CD4-positive, alpha-beta T cell (primary cell): ENCODE measurements around the gene KTI12. TPM values are rescaled to one million over a fixed set of nuclear protein-coding genes. Genes with fewer than 3 reads are reported as not detected.
A peak's percentile ranks its signal among the peaks of the same experiment; 100 is the strongest.

Experiments
- ATAC-seq: fragments of 200-7000 bp; cut with Tn5 transposase; one replicate; pipeline ENCODE4 v1.10.0; 2022; ENCODE audit warnings: mild to moderate bottlenecking; ENCODE audit not compliant: poor library complexity
- CTCF ChIA-PET: fragments of 350-600 bp; sonication (Branson Sonifier 250); formaldehyde crosslinking; loops from one replicate; lab custom pipeline; 2021; ENCODE audit warnings: antibody characterized with exemption, inconsistent platforms; lab: Charles Lee
- POLR2A ChIA-PET: fragments of 350-600 bp; sonication (Branson Sonifier 250); formaldehyde crosslinking; loops from one replicate; lab custom pipeline; 2021; ENCODE audit warnings: antibody characterized with exemption, inconsistent platforms; lab: Charles Lee
- DNase-seq, 14 experiments: peaks; one replicate each; pipeline ENCODE4 v3.0.0-alpha.2; 2013 to 2020; ENCODE audit warnings: mixed read lengths in 2 of 14
- H3K27ac ChIP-seq, 2 donors: one replicate each; pipeline versions ENCODE4 v1.5.1 to v1.7.0; 2013; ENCODE audit warnings: low read length in 2 of 2, low read depth in 1 of 2, mild to moderate bottlenecking in 1 of 2
- H3K27me3 ChIP-seq, 2 experiments: 1 replicate in 1 of 2; 2 replicates in 1 of 2; pipeline versions ENCODE4 v1.6.1 to v1.7.0; 2013; ENCODE audit warnings: low read length in 2 of 2, control low read depth in 1 of 2, mild to moderate bottlenecking in 1 of 2, moderate library complexity in 1 of 2; ENCODE audit not compliant: insufficient read depth in 2 of 2, control insufficient read depth in 1 of 2
- H3K36me3 ChIP-seq: one replicate; pipeline ENCODE4 v1.6.1; 2013; ENCODE audit warnings: low read length, control low read depth; ENCODE audit not compliant: insufficient read depth
- H3K4me1 ChIP-seq: one replicate; pipeline ENCODE4 v1.6.1; 2013; ENCODE audit warnings: low read length, control low read depth; ENCODE audit not compliant: insufficient read depth
- H3K4me3 ChIP-seq: one replicate; pipeline ENCODE4 v1.5.1; 2013; ENCODE audit warnings: mild to moderate bottlenecking, low read length, moderate library complexity
- H3K9me3 ChIP-seq, 2 experiments: 1 replicate in 1 of 2; 2 replicates in 1 of 2; pipeline versions ENCODE4 v1.6.1 to v1.7.0; 2013; ENCODE audit warnings: low read length in 2 of 2, mild to moderate bottlenecking in 2 of 2, control low read depth in 1 of 2, moderate library complexity in 1 of 2; ENCODE audit not compliant: control insufficient read depth in 1 of 2, insufficient read depth in 1 of 2
- H3K27ac Mint-ChIP-seq: one replicate; pipeline ENCODE4 v1.8.0; 2020; ENCODE audit warnings: mixed read lengths
- H3K27me3 Mint-ChIP-seq: one replicate; pipeline ENCODE4 v1.8.0; 2021; ENCODE audit warnings: mixed read lengths
- H3K36me3 Mint-ChIP-seq: one replicate; pipeline ENCODE4 v1.8.0; 2021; ENCODE audit warnings: low read depth, mixed read lengths
- H3K4me1 Mint-ChIP-seq: one replicate; pipeline ENCODE4 v1.8.0; 2021; ENCODE audit warnings: low read depth, mixed read lengths
- H3K4me3 Mint-ChIP-seq: one replicate; pipeline ENCODE4 v1.8.0; 2020; ENCODE audit warnings: mild to moderate bottlenecking, mixed read lengths
- H3K9me3 Mint-ChIP-seq: one replicate; pipeline ENCODE4 v1.8.0; 2020; ENCODE audit warnings: mixed read lengths
- intact Hi-C, 2 experiments: fragments of 100-400 bp; cut with DNase I in 1 of 2; cut with micrococcal nuclease in 1 of 2; formaldehyde crosslinking; loops; one replicate each; pipeline versions ENCODE4 v1.15.1 to v1.9.0; 2023 to 2025; cut with DNase I, micrococcal nuclease
- total RNA-seq, 174 experiments: library from RNA in 2 of 174; stranded (reverse) in 2 of 174; gene quantifications; one replicate each; pipeline ENCODE4 v1.2.3 and lab custom pipeline; 2021 to 2026
- TF ChIP-seq, protein P1 (sequence below): fragments of 200-600 bp; IDR thresholded peaks from one replicate; pipeline ENCODE4 v1.8.0; 2022; ENCODE audit warnings: antibody characterized with exemption, mild to moderate bottlenecking

KTI12 gene
- total RNA-seq, 2 experiments from 2014 or later = 23.4 to 24.0 TPM

GRCh38 chr1:52002038-52002917 lies 31.3 kb downstream of the KTI12 start:
- H3K27me3 Mint-ChIP-seq = peaks cover 42% of the 10 kb centered on the region

GRCh38 chr1:51998701-51999100 lies 34.9 kb downstream of the KTI12 start:
- DNase-seq = no peak
- POLR2A ChIA-PET = no interaction called here

More at GRCh38 chr1:52002038-52002917, 31.3 kb downstream of the KTI12 start:
- TF ChIP-seq, protein P1, sequence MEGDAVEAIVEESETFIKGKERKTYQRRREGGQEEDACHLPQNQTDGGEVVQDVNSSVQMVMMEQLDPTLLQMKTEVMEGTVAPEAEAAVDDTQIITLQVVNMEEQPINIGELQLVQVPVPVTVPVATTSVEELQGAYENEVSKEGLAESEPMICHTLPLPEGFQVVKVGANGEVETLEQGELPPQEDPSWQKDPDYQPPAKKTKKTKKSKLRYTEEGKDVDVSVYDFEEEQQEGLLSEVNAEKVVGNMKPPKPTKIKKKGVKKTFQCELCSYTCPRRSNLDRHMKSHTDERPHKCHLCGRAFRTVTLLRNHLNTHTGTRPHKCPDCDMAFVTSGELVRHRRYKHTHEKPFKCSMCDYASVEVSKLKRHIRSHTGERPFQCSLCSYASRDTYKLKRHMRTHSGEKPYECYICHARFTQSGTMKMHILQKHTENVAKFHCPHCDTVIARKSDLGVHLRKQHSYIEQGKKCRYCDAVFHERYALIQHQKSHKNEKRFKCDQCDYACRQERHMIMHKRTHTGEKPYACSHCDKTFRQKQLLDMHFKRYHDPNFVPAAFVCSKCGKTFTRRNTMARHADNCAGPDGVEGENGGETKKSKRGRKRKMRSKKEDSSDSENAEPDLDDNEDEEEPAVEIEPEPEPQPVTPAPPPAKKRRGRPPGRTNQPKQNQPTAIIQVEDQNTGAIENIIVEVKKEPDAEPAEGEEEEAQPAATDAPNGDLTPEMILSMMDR = peak; percentile 86
- no peaks in the 10 kb centered on the region for H3K9me3 Mint-ChIP-seq
- no peaks in the 10 kb centered on the region for H3K36me3 Mint-ChIP-seq
- intact Hi-C loops = loop anchor here (1.0 kb wide), 1 partner anchor 105 kb away; no protein-coding TSS in a partner anchor
- H3K9me3 ChIP-seq = no peaks in the 10 kb centered on the region
- no peak overlapping the region for H3K27ac Mint-ChIP-seq
- H3K4me3 Mint-ChIP-seq = no peak overlapping the region
- no peaks in the 10 kb centered on the region for H3K4me1 ChIP-seq
- DNase-seq (peak in 11 of 14 experiments; percentile 4 to 86 (median 32)), ATAC-seq (peak; percentile 95)
- no peak overlapping the region for H3K4me3 ChIP-seq
- ChIA-PET POLR2A (no interaction called here), CTCF (interaction anchor here (1.1 kb wide), 1 partner anchor 105 kb away, joined by 6 read pairs; no protein-coding TSS in a partner anchor)
- peaks cover 7 to 9% of the 10 kb centered on the region in 2 experiments for H3K27me3 ChIP-seq
- H3K27ac ChIP-seq = no peak overlapping the region
- H3K36me3 ChIP-seq = no peaks in the 10 kb centered on the region
- no peaks in the 10 kb centered on the region for H3K4me1 Mint-ChIP-seq

DNA sequence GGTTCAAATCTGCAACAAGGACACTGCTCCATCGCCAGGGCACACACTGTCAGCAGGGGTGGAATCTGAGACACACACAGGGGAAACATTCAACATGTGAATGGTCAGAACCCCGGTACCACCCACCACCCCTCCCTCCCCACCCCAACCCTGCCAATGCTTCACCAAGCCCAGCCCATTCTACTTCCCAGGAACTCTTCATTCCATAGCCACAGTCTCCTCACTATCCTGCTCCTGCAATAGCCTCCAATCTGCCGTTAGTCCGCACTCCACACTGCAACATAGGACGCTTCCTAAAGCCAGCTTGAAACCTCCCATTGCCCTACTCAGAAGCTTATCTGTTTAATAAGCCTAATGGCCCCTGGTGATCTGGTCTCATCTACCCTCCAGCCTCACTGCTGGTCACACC lies 35.6 kb downstream of the KTI12 start:
- POLR2A ChIA-PET = no interaction called here
- no peak overlapping the region for H3K4me3 ChIP-seq
- H3K27me3 ChIP-seq = peaks cover 4 to 5% of the 10 kb centered on the region in 2 experiments
- Mint-ChIP-seq H3K27me3 (peaks cover 28% of the 10 kb centered on the region), H3K36me3 (no peaks in the 10 kb centered on the region), H3K4me1 (no peaks in the 10 kb centered on the region), H3K27ac (no peak overlapping the region), H3K9me3 (no peaks in the 10 kb centered on the region), H3K4me3 (no peak overlapping the region)
- DNase-seq (no peak), ATAC-seq (no peak)
- H3K9me3 ChIP-seq = no peaks in the 10 kb centered on the region
- CTCF ChIA-PET = no interaction called here
- H3K27ac ChIP-seq = no peak overlapping the region
- no peaks in the 10 kb centered on the region for H3K36me3 ChIP-seq
- TF ChIP-seq, protein P1 = no peak
- intact Hi-C loops = no loop called here
- H3K4me1 ChIP-seq = no peaks in the 10 kb centered on the region

More at GRCh38 chr1:51998701-51999100, 34.9 kb downstream of the KTI12 start:
- TF ChIP-seq, protein P1 = no peak
- Histone ChIP-seq H3K4me3 (no peak overlapping the region), H3K27ac (no peak overlapping the region), H3K4me1 (no peaks in the 10 kb centered on the region), H3K9me3 (no peaks in the 10 kb centered on the region), H3K27me3 (peaks cover under 1 to 5% of the 10 kb centered on the region in 2 experiments), H3K36me3 (no peaks in the 10 kb centered on the region)
- no peaks in the 10 kb centered on the region for H3K36me3 Mint-ChIP-seq
- CTCF ChIA-PET = no interaction called here
- no peaks in the 10 kb centered on the region for H3K9me3 Mint-ChIP-seq
- H3K4me3 Mint-ChIP-seq = no peak overlapping the region
- intact Hi-C loops = no loop called here
- peaks cover 22% of the 10 kb centered on the region for H3K27me3 Mint-ChIP-seq
- no peak overlapping the region for H3K27ac Mint-ChIP-seq
- ATAC-seq = no peak
- H3K4me1 Mint-ChIP-seq = no peaks in the 10 kb centered on the region
